H1 (cell line): ENCODE results near the gene FEV. TPM values are rescaled to one million over a fixed set of nuclear protein-coding genes. Genes with fewer than 3 reads are reported as not detected.

Experiments used
- CTCF ChIA-PET: fragments of 300-600 bp; sonication (Branson Sonifier 250); formaldehyde crosslinking; loops from one replicate; lab custom pipeline; 2021; ENCODE audit not compliant: partially characterized antibody; lab: Charles Lee
- POLR2A ChIA-PET: fragments of 300-600 bp; sonication (Branson Sonifier 250); formaldehyde crosslinking; loops from one replicate; lab custom pipeline; 2021; ENCODE audit warnings: inconsistent platforms; ENCODE audit not compliant: partially characterized antibody; lab: Charles Lee
- DNase-seq, 2 experiments: peaks; one replicate each; pipeline versions ENCODE4 v3.0.0 to v3.0.0-alpha.2; 2010 to 2022; ENCODE audit warnings: low spot score in 2 of 2, low read depth in 1 of 2, mixed read lengths in 1 of 2
- FAIRE-seq: peaks from 2 replicates; lab custom pipeline; 2011; peaks lifted over from hg19 to GRCh38; lab: Jason Lieb, UNC
- H2AFZ ChIP-seq: 2 replicates; pipeline ENCODE4 v1.8.1; 2012; ENCODE audit warnings: low read length, inconsistent platforms
- H2AK5ac ChIP-seq: 2 replicates; pipeline ENCODE4 v1.6.1; 2013; ENCODE audit warnings: low read depth, low read length
- H2BK120ac ChIP-seq: replicated peaks from 2 replicates; pipeline ENCODE3; 2013; ENCODE audit warnings: low read depth, low read length, inconsistent platforms
- H2BK12ac ChIP-seq: 2 replicates; pipeline ENCODE4 v1.6.1; 2013; ENCODE audit warnings: low read depth, low read length
- H2BK15ac ChIP-seq: 2 replicates; pipeline ENCODE4 v1.6.1; 2013; ENCODE audit warnings: low read length
- H2BK20ac ChIP-seq: 2 replicates; pipeline ENCODE4 v1.6.1; 2013; ENCODE audit warnings: low read length
- H2BK5ac ChIP-seq: 2 replicates; pipeline ENCODE4 v1.6.1; 2013; ENCODE audit warnings: low read depth, low read length
- H3K14ac ChIP-seq: 2 replicates; pipeline ENCODE4 v1.6.1; 2013; ENCODE audit warnings: inconsistent platforms; ENCODE audit not compliant: insufficient read length
- H3K18ac ChIP-seq: 2 replicates; pipeline ENCODE4 v1.6.1; 2013; ENCODE audit warnings: low read length; ENCODE audit errors: extremely low read depth
- H3K23ac ChIP-seq: 2 replicates; pipeline ENCODE4 v1.6.1; 2013; ENCODE audit warnings: inconsistent platforms; ENCODE audit not compliant: insufficient read length
- H3K23me2 ChIP-seq: 2 replicates; pipeline ENCODE4 v1.6.1; 2013; ENCODE audit warnings: low read depth, low read length
- H3K27ac ChIP-seq: 2 replicates; pipeline ENCODE4 v1.6.1; 2011; ENCODE audit warnings: low read depth, low read length, inconsistent platforms
- H3K27me3 ChIP-seq, 4 experiments: replicated peaks in 1 of 4; 1 replicate in 1 of 4; 2 replicates in 3 of 4; pipeline versions ENCODE4 v1.6.1 to v1.8.1; 2011 to 2013; ENCODE audit warnings: low read length in 3 of 4, mild to moderate bottlenecking in 3 of 4, inconsistent platforms in 2 of 4, mixed read lengths in 2 of 4, moderate library complexity in 1 of 4; ENCODE audit not compliant: control insufficient read depth in 3 of 4, insufficient read depth in 3 of 4; ENCODE audit errors: extremely low read depth in 1 of 4
- H3K36me3 ChIP-seq, 4 experiments: 2 replicates each; pipeline versions ENCODE4 v1.6.1 to v1.8.1; 2011 to 2013; ENCODE audit warnings: mild to moderate bottlenecking in 4 of 4, low read length in 3 of 4, moderate library complexity in 2 of 4, control low read depth in 1 of 4, inconsistent platforms in 1 of 4; ENCODE audit not compliant: insufficient read depth in 4 of 4, control insufficient read depth in 2 of 4
- H3K4ac ChIP-seq: replicated peaks from 2 replicates; pipeline ENCODE3; 2013; ENCODE audit warnings: low read length, low read depth, mixed read lengths, inconsistent platforms; ENCODE audit not compliant: insufficient read length
- H3K4me1 ChIP-seq, 4 experiments: replicated peaks in 1 of 4; 1 replicate in 1 of 4; 2 replicates in 3 of 4; pipeline versions ENCODE4 v1.6.1 to v1.8.1; 2011 to 2013; ENCODE audit warnings: low read length in 3 of 4, inconsistent platforms in 2 of 4, mixed read lengths in 1 of 4; ENCODE audit not compliant: insufficient read depth in 4 of 4, control insufficient read depth in 3 of 4
- H3K4me2 ChIP-seq, 2 experiments: 2 replicates each; pipeline versions ENCODE4 v1.6.1 to v1.8.1; 2011 to 2013; ENCODE audit warnings: low read depth in 2 of 2, low read length in 2 of 2, control low read depth in 1 of 2, inconsistent platforms in 1 of 2, mild to moderate bottlenecking in 1 of 2; ENCODE audit not compliant: insufficient read depth in 1 of 2
- H3K4me3 ChIP-seq, 4 experiments: fragments of 200-600, 300-600 bp in 1 of 4; sonication (generic), shearing (Covaris generic), sonication (Bioruptor Twin) in 1 of 4; 2 replicates each; pipeline versions ENCODE4 v1.5.1 to v1.8.1; 2011 to 2016; ENCODE audit warnings: low read length in 4 of 4, low read depth in 3 of 4, control low read depth in 2 of 4, inconsistent platforms in 2 of 4, mild to moderate bottlenecking in 2 of 4, mixed read lengths in 1 of 4, moderate library complexity in 1 of 4; ENCODE audit not compliant: insufficient read depth in 2 of 4; ENCODE audit errors: extremely low read depth in 1 of 4
- H3K56ac ChIP-seq: replicated peaks from 2 replicates; pipeline ENCODE3; 2013; ENCODE audit warnings: low read depth, mild to moderate bottlenecking, mixed read lengths, low read length, inconsistent platforms; ENCODE audit not compliant: insufficient read length
- H3K79me1 ChIP-seq: 2 replicates; pipeline ENCODE4 v1.6.1; 2013; ENCODE audit warnings: low read depth, low read length, control low read depth
- H3K79me2 ChIP-seq, 2 experiments: 2 replicates each; pipeline versions ENCODE4 v1.6.1 to v1.8.1; 2012 to 2013; ENCODE audit warnings: low read length in 2 of 2, mild to moderate bottlenecking in 2 of 2, inconsistent platforms in 1 of 2; ENCODE audit not compliant: insufficient read depth in 2 of 2, control insufficient read depth in 1 of 2
- H3K9ac ChIP-seq, 4 experiments: replicated peaks in 1 of 4; 1 replicate in 1 of 4; 2 replicates in 3 of 4; pipeline versions ENCODE4 v1.6.1 to v1.8.1; 2011 to 2013; ENCODE audit warnings: low read depth in 3 of 4, low read length in 3 of 4, control low read depth in 2 of 4, mild to moderate bottlenecking in 2 of 4, moderate library complexity in 2 of 4, inconsistent platforms in 1 of 4; ENCODE audit errors: extremely low read depth in 1 of 4
- H3K9me3 ChIP-seq, 2 experiments: 2 replicates each; pipeline versions ENCODE4 v1.6.1 to v1.8.1; 2012 to 2013; ENCODE audit warnings: mild to moderate bottlenecking in 2 of 2, moderate library complexity in 2 of 2, control low read depth in 1 of 2, inconsistent platforms in 1 of 2, low read depth in 1 of 2, low read length in 1 of 2, mixed read lengths in 1 of 2; ENCODE audit not compliant: insufficient read depth in 2 of 2
- H4K20me1 ChIP-seq, 2 experiments: replicated peaks in 1 of 2; 2 replicates each; pipeline versions ENCODE3 to v1.8.1; 2011 to 2013; ENCODE audit warnings: inconsistent platforms in 2 of 2, low read length in 2 of 2, mild to moderate bottlenecking in 1 of 2; ENCODE audit not compliant: insufficient read depth in 2 of 2, control insufficient read depth in 1 of 2
- H4K5ac ChIP-seq: 2 replicates; pipeline ENCODE4 v1.6.1; 2013; ENCODE audit warnings: low read length, low read depth, mixed read lengths, inconsistent platforms; ENCODE audit not compliant: insufficient read length
- H4K8ac ChIP-seq: 2 replicates; pipeline ENCODE4 v1.8.0; 2013; ENCODE audit warnings: mild to moderate bottlenecking, moderate library complexity, low read length, inconsistent platforms; ENCODE audit not compliant: insufficient read depth; ENCODE audit errors: extremely low read depth
- H4K91ac ChIP-seq: replicated peaks from 2 replicates; pipeline ENCODE3; 2013; ENCODE audit warnings: low read length, mixed read lengths, inconsistent platforms; ENCODE audit not compliant: insufficient read length
- BRCA1 ChIP-seq: IDR thresholded peaks from 2 replicates; pipeline ENCODE4 v1.6.1; 2012; ENCODE audit warnings: low read depth, low read length, improper control_type of control experiment
- EZH2 ChIP-seq: fragments of 200-600 bp; sonication (generic); IDR thresholded peaks from 2 replicates; pipeline ENCODE4 v1.7.1; 2012; ENCODE audit warnings: low read depth, mild to moderate bottlenecking, moderate library complexity, low read length, inconsistent platforms; ENCODE audit not compliant: severe bottlenecking
- KDM4A ChIP-seq: IDR thresholded peaks from one replicate; pipeline ENCODE4 v1.7.1; 2012; ENCODE audit warnings: low read depth, mild to moderate bottlenecking, moderate library complexity, low read length, inconsistent platforms; ENCODE audit not compliant: severe bottlenecking
- SIN3A ChIP-seq, 2 experiments: IDR thresholded peaks in 1 of 2; conservative IDR thresholded peaks in 1 of 2; 2 replicates each; pipeline ENCODE4 v1.6.1; 2011 to 2012; ENCODE audit warnings: low read length in 2 of 2, improper control_type of control experiment in 1 of 2, low read depth in 1 of 2, mild to moderate bottlenecking in 1 of 2
- SP1 ChIP-seq: IDR thresholded peaks from 2 replicates; pipeline ENCODE4 v1.6.1; 2011; ENCODE audit warnings: low read depth, low read length
- SP2 ChIP-seq: IDR thresholded peaks from 2 replicates; pipeline ENCODE4 v1.6.1; 2012; ENCODE audit warnings: mild to moderate bottlenecking, low read length, inconsistent platforms
- SRF ChIP-seq: IDR thresholded peaks from 2 replicates; pipeline ENCODE4 v1.6.1; 2011; ENCODE audit warnings: mild to moderate bottlenecking, low read depth, low read length, moderate library complexity
- TAF1 ChIP-seq: IDR thresholded peaks from 2 replicates; pipeline ENCODE4 v1.6.1; 2011; ENCODE audit warnings: mild to moderate bottlenecking, low read depth, low read length
- TBP ChIP-seq: IDR thresholded peaks from 2 replicates; pipeline ENCODE4 v1.6.1; 2011; ENCODE audit warnings: low read depth, low read length, improper control_type of control experiment
- TEAD4 ChIP-seq: IDR thresholded peaks from 2 replicates; pipeline ENCODE4 v1.6.1; 2012; ENCODE audit warnings: low read depth, low read length, inconsistent platforms, mixed read lengths
- WGBS, 2 experiments: shearing (Covaris generic) in 1 of 2; methylation state at CpG; one replicate each; pipeline versions ENCODE4 v1.1.6 to v1.1.7; 2013 to 2015; ENCODE audit warnings: low lambda C conversion rate in 2 of 2, mixed read lengths in 2 of 2, inconsistent platforms in 1 of 2, low coverage in 1 of 2, missing lambda C conversion rate in 1 of 2; ENCODE audit not compliant: insufficient replicate concordance in 2 of 2, insufficient coverage in 1 of 2, insufficient read length in 1 of 2; ENCODE audit errors: extremely low coverage in 1 of 2, missing lambda C conversion rate in 1 of 2; 5-methylcytosine and 5-hydroxymethylcytosine counted together
- polyA plus RNA-seq, 7 experiments: library from polyadenylated mRNA; depleted of rRNA in 3 of 7; stranded (reverse) in 5 of 7; unstranded in 2 of 7; fragments of >200 nt in 5 of 7; fragments of 200-250 nt in 2 of 7; gene quantifications; 1 replicate in 5 of 7; 2 replicates in 1 of 7; 4 replicates in 1 of 7; pipeline versions ENCODE4 v1.2.1 to v1.2.3, GENCODE V29; 2011 to 2013; ENCODE audit warnings: missing spikeins in 2 of 7, mixed read lengths in 2 of 7
- total RNA-seq: library from RNA; stranded (reverse); fragmentation: NEBNext Ultra II Directional; extraction: Animal tissue kit (Norgen Biotek cat#: 25700); gene quantifications from 2 replicates; pipeline ENCODE4 v1.2.1, GENCODE V29; 2021
- TF ChIP-seq, protein P1 (sequence below): IDR thresholded peaks from 2 replicates; pipeline ENCODE4 v1.6.1; 2011; ENCODE audit warnings: low read depth, mild to moderate bottlenecking, low read length; ENCODE audit not compliant: insufficient read depth
- TF ChIP-seq, protein P2 (sequence below): IDR thresholded peaks from 2 replicates; pipeline ENCODE4 v1.6.1; 2012; ENCODE audit warnings: low read length, inconsistent platforms

The FEV gene
- total and polyA plus RNA-seq, 2 of the 8 experiments (the other 6 are each of a cell fraction or from before 2014, with no cell fraction given): not detected

- H3K18ac ChIP-seq: no peak overlapping the region
- peaks cover 2 to 12% of the 10 kb centered on the region in 2 experiments for H4K20me1 ChIP-seq
- no peak overlapping the region; a peak in 1 of 7 replicates for H3K9ac ChIP-seq
- H2BK20ac ChIP-seq: 0 out of 2 replicates have a peak overlapping the region, but pooled peaks have one; percentile 48
- no peak overlapping the region for H2BK12ac ChIP-seq
- no peak for FAIRE-seq
- no peak overlapping the region for H3K23ac ChIP-seq
- no peak overlapping the region for H3K27ac ChIP-seq
- no peaks in the 10 kb centered on the region for H3K79me2 ChIP-seq
- H3K56ac ChIP-seq: no peak overlapping the region
- peaks cover 0 to 15% (median 0%) of the 10 kb centered on the region in 4 experiments; a peak in 1 of 8 replicates for H3K36me3 ChIP-seq
- H3K23me2 ChIP-seq: peaks cover 12% of the 10 kb centered on the region
- CTCF ChIA-PET: interaction anchor here (0.7 to 6.8 kb wide), 7 partner anchors 9 to 107 kb away, joined by 3 to 50 read pairs (median 4); no protein-coding TSS in a partner anchor
- WGBS, 2 experiments: 14% methylated on average over 3 of the region's 4 CpGs; no CpG with 5 or more reads in 1 of the 2 experiments
- TF ChIP-seq, protein P1, sequence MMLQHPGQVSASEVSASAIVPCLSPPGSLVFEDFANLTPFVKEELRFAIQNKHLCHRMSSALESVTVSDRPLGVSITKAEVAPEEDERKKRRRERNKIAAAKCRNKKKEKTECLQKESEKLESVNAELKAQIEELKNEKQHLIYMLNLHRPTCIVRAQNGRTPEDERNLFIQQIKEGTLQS: no peak
- TF ChIP-seq BRCA1 (no peak), KDM4A (no peak), SIN3A (conservative IDR thresholded peaks at IDR 0.05 in 1 of 2, IDR thresholded peaks at IDR 0.05 in 1 of 2; ENCODE audit: low read depth in 1 of 2, low read length in 2 of 2) (no peak), SP2 (no peak), SRF (no peak), TBP (no peak), TEAD4 (no peak), EZH2 (no peak), TAF1 (no peak), SP1 (no peak)
- TF ChIP-seq, protein P2, sequence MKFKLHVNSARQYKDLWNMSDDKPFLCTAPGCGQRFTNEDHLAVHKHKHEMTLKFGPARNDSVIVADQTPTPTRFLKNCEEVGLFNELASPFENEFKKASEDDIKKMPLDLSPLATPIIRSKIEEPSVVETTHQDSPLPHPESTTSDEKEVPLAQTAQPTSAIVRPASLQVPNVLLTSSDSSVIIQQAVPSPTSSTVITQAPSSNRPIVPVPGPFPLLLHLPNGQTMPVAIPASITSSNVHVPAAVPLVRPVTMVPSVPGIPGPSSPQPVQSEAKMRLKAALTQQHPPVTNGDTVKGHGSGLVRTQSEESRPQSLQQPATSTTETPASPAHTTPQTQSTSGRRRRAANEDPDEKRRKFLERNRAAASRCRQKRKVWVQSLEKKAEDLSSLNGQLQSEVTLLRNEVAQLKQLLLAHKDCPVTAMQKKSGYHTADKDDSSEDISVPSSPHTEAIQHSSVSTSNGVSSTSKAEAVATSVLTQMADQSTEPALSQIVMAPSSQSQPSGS: no peak
- TF ChIP-seq, all 59 proteins: peak for 0
- Histone ChIP-seq H2AK5ac (peak overlapping the region; percentile 70; the same call in 1 of the 2 replicates), H3K9me3 (peaks cover 0 to 2% of the 10 kb centered on the region in 2 experiments; a peak in 1 of 4 replicates), H2AFZ (no peak overlapping the region), H2BK15ac (no peak overlapping the region), H3K4me2 (peak overlapping the region; percentile 84 to 95), H3K4ac (no peak overlapping the region), H2BK120ac (no peak overlapping the region), H4K5ac (no peak overlapping the region), H4K91ac (no peak overlapping the region), H3K27me3 (peaks cover 31 to 58% (median 52%) of the 10 kb centered on the region in 4 experiments), H2BK5ac (no peak overlapping the region), H3K79me1 (no peaks in the 10 kb centered on the region), H3K4me3 (peak overlapping the region in 1 of 4 experiments; percentile 68; a peak in 3 of 8 replicates), H3K14ac (no peak overlapping the region), H3K4me1 (peaks cover 15 to 33% (median 20%) of the 10 kb centered on the region in 4 experiments), H4K8ac (no peak overlapping the region)
- DNase-seq: no peak
- POLR2A ChIA-PET: no interaction called here
Measured at GRCh38 chr2:218961229-218961628, 23.8 kb downstream of the FEV start.
